H1 (cell line): ENCODE data around the gene SMNDC1. TPM values are rescaled to one million over a fixed set of nuclear protein-coding genes. Genes with fewer than 3 reads are reported as not detected.

Experiments used
- EP300 ChIP-seq, 2 experiments: IDR thresholded peaks; 1 replicate in 1 of 2; 2 replicates in 1 of 2; pipeline ENCODE4 v1.6.1; 2011 to 2012; ENCODE audit warnings: low read depth in 2 of 2, low read length in 2 of 2, mild to moderate bottlenecking in 2 of 2, borderline replicate concordance in 1 of 2, inconsistent platforms in 1 of 2, moderate library complexity in 1 of 2
- MAFK ChIP-seq: IDR thresholded peaks from 2 replicates; pipeline ENCODE4 v1.6.1; 2012; ENCODE audit warnings: low read depth, mild to moderate bottlenecking, improper control_type of control experiment, low read length
- POU5F1 ChIP-seq: IDR thresholded peaks from 2 replicates; pipeline ENCODE4 v1.6.1; 2011; ENCODE audit warnings: low read depth, mild to moderate bottlenecking, low read length, moderate library complexity
- polyA plus RNA-seq, 7 experiments: library from polyadenylated mRNA; depleted of rRNA in 3 of 7; stranded (reverse) in 5 of 7; unstranded in 2 of 7; fragments of >200 nt in 5 of 7; fragments of 200-250 nt in 2 of 7; gene quantifications; 1 replicate in 5 of 7; 2 replicates in 1 of 7; 4 replicates in 1 of 7; pipeline versions ENCODE4 v1.2.1 to v1.2.3, GENCODE V29; 2011 to 2013; ENCODE audit warnings: missing spikeins in 2 of 7, mixed read lengths in 2 of 7
- total RNA-seq: library from RNA; stranded (reverse); fragmentation: NEBNext Ultra II Directional; extraction: Animal tissue kit (Norgen Biotek cat#: 25700); gene quantifications from 2 replicates; pipeline ENCODE4 v1.2.1, GENCODE V29; 2021
- TF ChIP-seq, protein P1 (sequence below): fragments of 300-600 bp; sonication (generic); IDR thresholded peaks from 2 replicates; pipeline ENCODE4 v1.7.1; 2012; ENCODE audit warnings: low read length, moderate library complexity, mild to moderate bottlenecking, inconsistent platforms; ENCODE audit not compliant: insufficient replicate concordance
- TF ChIP-seq, protein P2 (sequence below): IDR thresholded peaks from 2 replicates; pipeline ENCODE4 v1.6.1; 2012; ENCODE audit warnings: inconsistent platforms

The SMNDC1 gene
- total and polyA plus RNA-seq, 2 of the 8 experiments (the other 6 are each of a cell fraction or from before 2014, with no cell fraction given), result 8.1 to 48.6 TPM

DNA sequence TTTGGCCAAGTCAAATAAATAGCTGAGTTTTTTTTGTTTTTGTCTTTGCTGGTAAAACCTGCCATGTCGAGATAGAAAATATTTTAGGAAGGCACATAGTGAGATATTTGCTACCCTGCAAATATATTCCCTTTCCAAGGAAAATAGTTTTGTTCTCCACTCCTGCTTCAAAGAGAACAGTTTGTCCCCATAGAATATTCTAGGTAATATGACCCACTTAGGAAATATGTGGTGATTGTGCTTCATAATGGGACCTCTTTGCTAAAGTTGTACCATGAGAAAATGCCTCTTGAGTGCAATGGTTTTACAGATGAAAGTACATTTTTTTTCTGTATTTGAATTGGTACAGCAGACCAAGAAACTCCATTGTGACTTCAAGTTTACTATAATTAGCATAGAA, 41.6 kb downstream of the SMNDC1 start (continued):
- TF ChIP-seq, protein P1, sequence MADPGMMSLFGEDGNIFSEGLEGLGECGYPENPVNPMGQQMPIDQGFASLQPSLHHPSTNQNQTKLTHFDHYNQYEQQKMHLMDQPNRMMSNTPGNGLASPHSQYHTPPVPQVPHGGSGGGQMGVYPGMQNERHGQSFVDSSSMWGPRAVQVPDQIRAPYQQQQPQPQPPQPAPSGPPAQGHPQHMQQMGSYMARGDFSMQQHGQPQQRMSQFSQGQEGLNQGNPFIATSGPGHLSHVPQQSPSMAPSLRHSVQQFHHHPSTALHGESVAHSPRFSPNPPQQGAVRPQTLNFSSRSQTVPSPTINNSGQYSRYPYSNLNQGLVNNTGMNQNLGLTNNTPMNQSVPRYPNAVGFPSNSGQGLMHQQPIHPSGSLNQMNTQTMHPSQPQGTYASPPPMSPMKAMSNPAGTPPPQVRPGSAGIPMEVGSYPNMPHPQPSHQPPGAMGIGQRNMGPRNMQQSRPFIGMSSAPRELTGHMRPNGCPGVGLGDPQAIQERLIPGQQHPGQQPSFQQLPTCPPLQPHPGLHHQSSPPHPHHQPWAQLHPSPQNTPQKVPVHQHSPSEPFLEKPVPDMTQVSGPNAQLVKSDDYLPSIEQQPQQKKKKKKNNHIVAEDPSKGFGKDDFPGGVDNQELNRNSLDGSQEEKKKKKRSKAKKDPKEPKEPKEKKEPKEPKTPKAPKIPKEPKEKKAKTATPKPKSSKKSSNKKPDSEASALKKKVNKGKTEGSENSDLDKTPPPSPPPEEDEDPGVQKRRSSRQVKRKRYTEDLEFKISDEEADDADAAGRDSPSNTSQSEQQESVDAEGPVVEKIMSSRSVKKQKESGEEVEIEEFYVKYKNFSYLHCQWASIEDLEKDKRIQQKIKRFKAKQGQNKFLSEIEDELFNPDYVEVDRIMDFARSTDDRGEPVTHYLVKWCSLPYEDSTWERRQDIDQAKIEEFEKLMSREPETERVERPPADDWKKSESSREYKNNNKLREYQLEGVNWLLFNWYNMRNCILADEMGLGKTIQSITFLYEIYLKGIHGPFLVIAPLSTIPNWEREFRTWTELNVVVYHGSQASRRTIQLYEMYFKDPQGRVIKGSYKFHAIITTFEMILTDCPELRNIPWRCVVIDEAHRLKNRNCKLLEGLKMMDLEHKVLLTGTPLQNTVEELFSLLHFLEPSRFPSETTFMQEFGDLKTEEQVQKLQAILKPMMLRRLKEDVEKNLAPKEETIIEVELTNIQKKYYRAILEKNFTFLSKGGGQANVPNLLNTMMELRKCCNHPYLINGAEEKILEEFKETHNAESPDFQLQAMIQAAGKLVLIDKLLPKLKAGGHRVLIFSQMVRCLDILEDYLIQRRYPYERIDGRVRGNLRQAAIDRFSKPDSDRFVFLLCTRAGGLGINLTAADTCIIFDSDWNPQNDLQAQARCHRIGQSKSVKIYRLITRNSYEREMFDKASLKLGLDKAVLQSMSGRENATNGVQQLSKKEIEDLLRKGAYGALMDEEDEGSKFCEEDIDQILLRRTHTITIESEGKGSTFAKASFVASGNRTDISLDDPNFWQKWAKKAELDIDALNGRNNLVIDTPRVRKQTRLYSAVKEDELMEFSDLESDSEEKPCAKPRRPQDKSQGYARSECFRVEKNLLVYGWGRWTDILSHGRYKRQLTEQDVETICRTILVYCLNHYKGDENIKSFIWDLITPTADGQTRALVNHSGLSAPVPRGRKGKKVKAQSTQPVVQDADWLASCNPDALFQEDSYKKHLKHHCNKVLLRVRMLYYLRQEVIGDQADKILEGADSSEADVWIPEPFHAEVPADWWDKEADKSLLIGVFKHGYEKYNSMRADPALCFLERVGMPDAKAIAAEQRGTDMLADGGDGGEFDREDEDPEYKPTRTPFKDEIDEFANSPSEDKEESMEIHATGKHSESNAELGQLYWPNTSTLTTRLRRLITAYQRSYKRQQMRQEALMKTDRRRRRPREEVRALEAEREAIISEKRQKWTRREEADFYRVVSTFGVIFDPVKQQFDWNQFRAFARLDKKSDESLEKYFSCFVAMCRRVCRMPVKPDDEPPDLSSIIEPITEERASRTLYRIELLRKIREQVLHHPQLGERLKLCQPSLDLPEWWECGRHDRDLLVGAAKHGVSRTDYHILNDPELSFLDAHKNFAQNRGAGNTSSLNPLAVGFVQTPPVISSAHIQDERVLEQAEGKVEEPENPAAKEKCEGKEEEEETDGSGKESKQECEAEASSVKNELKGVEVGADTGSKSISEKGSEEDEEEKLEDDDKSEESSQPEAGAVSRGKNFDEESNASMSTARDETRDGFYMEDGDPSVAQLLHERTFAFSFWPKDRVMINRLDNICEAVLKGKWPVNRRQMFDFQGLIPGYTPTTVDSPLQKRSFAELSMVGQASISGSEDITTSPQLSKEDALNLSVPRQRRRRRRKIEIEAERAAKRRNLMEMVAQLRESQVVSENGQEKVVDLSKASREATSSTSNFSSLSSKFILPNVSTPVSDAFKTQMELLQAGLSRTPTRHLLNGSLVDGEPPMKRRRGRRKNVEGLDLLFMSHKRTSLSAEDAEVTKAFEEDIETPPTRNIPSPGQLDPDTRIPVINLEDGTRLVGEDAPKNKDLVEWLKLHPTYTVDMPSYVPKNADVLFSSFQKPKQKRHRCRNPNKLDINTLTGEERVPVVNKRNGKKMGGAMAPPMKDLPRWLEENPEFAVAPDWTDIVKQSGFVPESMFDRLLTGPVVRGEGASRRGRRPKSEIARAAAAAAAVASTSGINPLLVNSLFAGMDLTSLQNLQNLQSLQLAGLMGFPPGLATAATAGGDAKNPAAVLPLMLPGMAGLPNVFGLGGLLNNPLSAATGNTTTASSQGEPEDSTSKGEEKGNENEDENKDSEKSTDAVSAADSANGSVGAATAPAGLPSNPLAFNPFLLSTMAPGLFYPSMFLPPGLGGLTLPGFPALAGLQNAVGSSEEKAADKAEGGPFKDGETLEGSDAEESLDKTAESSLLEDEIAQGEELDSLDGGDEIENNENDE, result no peak
- no peak for TF ChIP-seq POU5F1
- no peak for TF ChIP-seq EP300 (IDR thresholded peaks at IDR 0.05; ENCODE audit: borderline replicate concordance in 1 of 2, low read depth in 2 of 2, low read length in 2 of 2)
- no peak for TF ChIP-seq MAFK
- TF ChIP-seq, protein P2, sequence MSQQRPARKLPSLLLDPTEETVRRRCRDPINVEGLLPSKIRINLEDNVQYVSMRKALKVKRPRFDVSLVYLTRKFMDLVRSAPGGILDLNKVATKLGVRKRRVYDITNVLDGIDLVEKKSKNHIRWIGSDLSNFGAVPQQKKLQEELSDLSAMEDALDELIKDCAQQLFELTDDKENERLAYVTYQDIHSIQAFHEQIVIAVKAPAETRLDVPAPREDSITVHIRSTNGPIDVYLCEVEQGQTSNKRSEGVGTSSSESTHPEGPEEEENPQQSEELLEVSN, result no peak
